ENCODE results near the gene ITPR1.

The ITPR1 gene

GRCh38 chr3:4889896-4890295 is 396.7 kb downstream of the ITPR1 start:
- TF ChIP-seq ZNF70 (CRISPR knock-in tag; IDR thresholded peaks at IDR 0.05) (no peak), ZC3H10 (CRISPR knock-in tag; IDR thresholded peaks at IDR 0.05) (no peak), OSR1 (CRISPR knock-in tag; IDR thresholded peaks at IDR 0.05) (no peak), ZFP30 (CRISPR knock-in tag; IDR thresholded peaks at IDR 0.05) (no peak), BACH2 (CRISPR knock-in tag; IDR thresholded peaks at IDR 0.05; ENCODE audit: borderline replicate concordance) (no peak), TSHZ2 (CRISPR knock-in tag; IDR thresholded peaks at IDR 0.05) (no peak), ZNF565 (CRISPR knock-in tag; conservative IDR thresholded peaks at IDR 0.05; ENCODE audit: low read depth) (no peak), ZNF8 (CRISPR knock-in tag; IDR thresholded peaks at IDR 0.05) (no peak), ISL1 (CRISPR knock-in tag; IDR thresholded peaks at IDR 0.05) (no peak), CSDC2 (CRISPR knock-in tag; IDR thresholded peaks at IDR 0.05) (no peak), RARB (CRISPR knock-in tag; IDR thresholded peaks at IDR 0.05) (no peak), CSRNP3 (CRISPR knock-in tag; IDR thresholded peaks at IDR 0.05) (no peak), SNAI2 (CRISPR knock-in tag; IDR thresholded peaks at IDR 0.05) (no peak), ARNTL (CRISPR knock-in tag; IDR thresholded peaks at IDR 0.05; ENCODE audit: borderline replicate concordance, low read depth) (no peak), POU6F1 (CRISPR knock-in tag; IDR thresholded peaks at IDR 0.05; ENCODE audit: borderline replicate concordance, low read depth) (no peak)
- ATAC-seq, result peak; percentile 51; the same call in 2 of the 3 replicates

GRCh38 chr3:4894891-4895530 is 401.9 kb downstream of the ITPR1 start:
- TF ChIP-seq ZNF565 (CRISPR knock-in tag; conservative IDR thresholded peaks at IDR 0.05; ENCODE audit: low read depth) (no peak), POU6F1 (CRISPR knock-in tag; IDR thresholded peaks at IDR 0.05; ENCODE audit: borderline replicate concordance, low read depth) (no peak), CREB5 (CRISPR knock-in tag; IDR thresholded peaks at IDR 0.05; ENCODE audit: low read depth) (no peak), CSDC2 (CRISPR knock-in tag; IDR thresholded peaks at IDR 0.05) (no peak), TSHZ2 (CRISPR knock-in tag; IDR thresholded peaks at IDR 0.05) (no peak), ISL1 (CRISPR knock-in tag; IDR thresholded peaks at IDR 0.05) (no peak), TCF4 (CRISPR knock-in tag; IDR thresholded peaks at IDR 0.05; ENCODE audit: borderline replicate concordance) (no peak), RARB (CRISPR knock-in tag; IDR thresholded peaks at IDR 0.05) (no peak), CSRNP3 (CRISPR knock-in tag; IDR thresholded peaks at IDR 0.05) (no peak), ZNF70 (CRISPR knock-in tag; IDR thresholded peaks at IDR 0.05) (no peak), PPARA (CRISPR knock-in tag; IDR thresholded peaks at IDR 0.05; ENCODE audit: borderline replicate concordance) (no peak), PATZ1 (CRISPR knock-in tag; IDR thresholded peaks at IDR 0.05; ENCODE audit: borderline replicate concordance) (no peak)
- no peak for ATAC-seq

Data from SK-N-SH treated with all-trans-retinoic acid at 6 μM for 48 hours (cell line).